ENCODE data around the gene USP37.

DNA sequence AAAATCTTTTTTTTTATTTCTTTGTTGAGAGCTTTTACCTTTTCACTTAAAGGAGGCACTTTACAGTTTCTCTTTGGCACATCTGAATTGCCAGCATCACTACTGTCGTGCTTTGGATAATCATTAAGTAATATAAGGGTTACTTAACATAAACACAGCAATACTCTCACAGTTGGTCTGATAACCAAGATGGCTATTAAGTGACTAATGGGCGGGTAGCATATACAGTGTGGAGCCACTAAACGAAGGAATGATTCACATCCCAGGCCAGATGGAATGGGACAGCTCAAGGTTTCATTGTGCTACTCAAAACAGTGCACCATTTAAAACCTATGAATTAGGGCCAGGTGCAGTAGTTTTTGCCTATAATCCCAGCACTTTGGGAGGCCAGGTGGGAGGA is 28.1 kb downstream of the USP37 start:
- TF ChIP-seq, protein P1, sequence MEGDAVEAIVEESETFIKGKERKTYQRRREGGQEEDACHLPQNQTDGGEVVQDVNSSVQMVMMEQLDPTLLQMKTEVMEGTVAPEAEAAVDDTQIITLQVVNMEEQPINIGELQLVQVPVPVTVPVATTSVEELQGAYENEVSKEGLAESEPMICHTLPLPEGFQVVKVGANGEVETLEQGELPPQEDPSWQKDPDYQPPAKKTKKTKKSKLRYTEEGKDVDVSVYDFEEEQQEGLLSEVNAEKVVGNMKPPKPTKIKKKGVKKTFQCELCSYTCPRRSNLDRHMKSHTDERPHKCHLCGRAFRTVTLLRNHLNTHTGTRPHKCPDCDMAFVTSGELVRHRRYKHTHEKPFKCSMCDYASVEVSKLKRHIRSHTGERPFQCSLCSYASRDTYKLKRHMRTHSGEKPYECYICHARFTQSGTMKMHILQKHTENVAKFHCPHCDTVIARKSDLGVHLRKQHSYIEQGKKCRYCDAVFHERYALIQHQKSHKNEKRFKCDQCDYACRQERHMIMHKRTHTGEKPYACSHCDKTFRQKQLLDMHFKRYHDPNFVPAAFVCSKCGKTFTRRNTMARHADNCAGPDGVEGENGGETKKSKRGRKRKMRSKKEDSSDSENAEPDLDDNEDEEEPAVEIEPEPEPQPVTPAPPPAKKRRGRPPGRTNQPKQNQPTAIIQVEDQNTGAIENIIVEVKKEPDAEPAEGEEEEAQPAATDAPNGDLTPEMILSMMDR (IDR thresholded peaks at IDR 0.05) = no peak
- TF ChIP-seq POLR2A (IDR thresholded peaks at IDR 0.05) = no peak

Measured in heart left ventricle (tissue), 13 donors.